Measurements from ENCODE around the gene PACSIN1.

GRCh38 chr6:34511915-34512737 is 46.2 kb downstream of the PACSIN1 start:
- TF ChIP-seq CTCF (IDR thresholded peaks at IDR 0.05; ENCODE audit: low read depth, low read length) (no peak), MAX (IDR thresholded peaks at IDR 0.05; ENCODE audit: low read depth, low read length) (no peak)

All from NB4 (cell line).